GM19452 (cell line): ENCODE results near the gene GOLIM4.
"Not testable (repeated sequence)": the region's sequence is repeated elsewhere in the genome, so short reads cannot be mapped to it uniquely, and the experiment has no call there.

ENCODE experiments used
- ATAC-seq: cut with Tn5 transposase; IDR thresholded peaks from one replicate; pipeline ENCODE4 v1.9.1; 2021; ENCODE audit not compliant: unreplicated experiment

GOLIM4 gene

DNA sequence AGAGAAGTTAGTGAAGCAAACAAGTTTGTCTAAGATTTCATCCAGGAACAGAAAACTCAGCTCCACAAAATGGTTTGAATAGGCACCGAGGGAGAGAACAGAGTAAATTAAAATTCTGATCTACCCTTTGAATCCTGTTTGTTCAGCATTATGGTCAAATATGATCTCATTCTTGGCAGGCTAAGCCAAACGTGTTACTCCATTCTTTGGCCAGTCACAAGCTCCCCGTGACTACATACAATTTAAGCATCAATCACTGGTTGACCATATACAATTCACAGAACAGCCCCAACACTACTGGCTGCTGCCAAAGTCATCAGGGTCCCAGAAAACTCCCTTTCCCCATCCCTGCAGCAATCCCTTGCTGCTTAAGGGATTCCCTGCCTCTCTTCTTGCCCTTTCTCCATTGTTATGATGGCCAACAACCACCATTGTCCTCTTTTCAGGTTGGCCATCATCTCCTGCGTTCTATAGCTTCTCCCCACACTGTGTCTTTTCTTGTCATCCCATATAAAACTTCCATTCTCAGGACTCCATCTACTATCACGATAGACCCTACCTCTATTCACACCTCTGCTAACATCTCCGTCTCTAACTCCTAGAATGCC, 46.3 kb downstream of the GOLIM4 start:
- no peak for ATAC-seq

- ATAC-seq, result no peak
Measured at GRCh38 chr3:168048414-168049330, 47.1 kb downstream of the GOLIM4 start.

GRCh38 chr3:168047936-168048335, 47.8 kb downstream of the GOLIM4 start:
- no peak for ATAC-seq

DNA sequence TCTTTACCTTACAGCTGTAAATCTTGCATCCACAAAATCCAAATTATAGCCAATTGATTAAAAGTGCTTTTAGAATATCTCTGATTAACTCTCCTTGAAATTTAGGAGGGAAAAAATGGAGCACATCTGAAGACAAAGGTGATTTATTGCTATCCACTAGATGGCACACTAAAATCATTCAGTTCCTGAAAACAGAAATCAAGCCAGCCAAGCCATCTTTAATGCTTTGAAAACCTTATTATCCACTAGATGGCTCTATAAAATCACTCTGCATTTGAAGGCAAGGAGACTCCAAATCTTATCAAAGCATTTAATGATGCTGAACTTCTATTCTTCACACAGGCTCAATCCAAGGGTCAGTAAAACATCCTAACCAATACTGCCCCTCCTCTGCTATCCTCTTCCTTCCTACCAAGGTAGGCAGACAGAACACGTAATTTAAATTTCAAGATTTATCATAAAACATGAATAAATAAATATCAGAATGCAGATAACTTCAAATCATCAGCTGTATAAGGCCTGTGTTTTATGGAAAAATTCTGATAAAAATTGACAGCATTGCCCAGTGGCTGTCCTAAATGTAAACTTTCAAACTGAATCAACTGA, 48.4 kb downstream of the GOLIM4 start:
- ATAC-seq, result peak; percentile 55

GRCh38 chr3:168044049-168044448, 51.7 kb downstream of the GOLIM4 start:
- no peak for ATAC-seq

DNA sequence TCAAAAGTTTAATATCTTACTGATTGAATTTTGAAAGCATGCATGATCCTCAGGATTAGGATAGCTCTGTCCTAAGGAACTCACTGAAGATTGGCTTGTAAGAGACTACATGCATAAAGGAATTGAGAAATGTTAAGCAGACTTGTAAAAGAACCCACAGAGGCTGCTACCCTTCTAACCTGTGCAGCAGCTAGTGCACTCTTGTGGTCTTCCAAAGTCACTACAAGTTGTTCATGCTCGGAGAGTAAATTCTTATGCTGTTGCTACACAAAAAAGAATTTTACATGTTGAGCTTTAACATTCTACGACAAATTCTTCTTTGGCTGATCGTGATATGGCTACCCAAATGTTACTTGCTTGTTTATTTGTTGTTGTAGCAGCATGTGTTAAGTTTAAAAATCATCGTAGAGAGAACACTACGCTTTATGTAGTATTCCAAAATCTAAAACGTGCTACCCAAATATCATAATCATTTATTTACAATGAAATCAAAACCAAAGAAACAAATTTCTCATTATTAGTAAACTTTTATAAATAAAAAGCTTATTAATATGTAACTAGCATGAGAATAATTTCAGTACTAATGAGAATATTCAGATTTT, 55.0 kb downstream of the GOLIM4 start:
- ATAC-seq, result peak; percentile 58

DNA sequence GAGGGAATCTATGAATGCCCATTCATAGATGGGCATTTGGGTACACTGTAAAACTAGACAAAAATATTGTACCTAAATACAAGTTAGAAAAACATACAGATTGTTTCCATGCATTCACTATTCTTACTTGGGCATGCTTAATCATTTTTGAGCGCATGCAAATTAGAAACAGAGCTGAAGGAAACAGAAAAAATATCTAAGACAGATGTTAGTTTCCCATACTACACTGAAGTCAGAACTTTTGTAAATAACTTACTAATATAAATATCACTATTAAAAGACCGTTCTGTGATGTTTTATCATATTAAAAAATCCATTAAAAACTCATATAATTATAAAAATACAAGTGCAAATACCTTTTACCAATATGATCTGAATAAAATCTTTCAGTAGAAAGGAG, 58.7 kb downstream of the GOLIM4 start:
- no peak for ATAC-seq

DNA sequence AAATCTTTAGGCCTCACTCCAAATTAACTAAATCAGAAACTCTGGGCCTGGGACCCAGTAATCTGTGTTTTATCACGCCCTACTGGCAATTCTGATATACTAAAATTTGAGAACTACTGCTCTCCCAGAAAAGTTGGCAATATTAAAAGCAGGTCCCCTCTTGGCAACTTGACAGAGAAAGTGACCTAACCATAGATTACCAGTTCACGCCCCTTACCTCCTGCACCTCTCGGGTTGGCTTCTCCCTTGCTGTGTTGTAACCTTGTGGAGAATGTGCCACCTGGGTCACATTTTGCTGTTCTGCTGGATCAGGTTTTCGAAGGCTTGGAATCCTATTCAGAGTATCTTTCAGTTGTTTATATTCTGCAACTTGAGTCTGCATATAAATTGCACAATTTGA, 59.1 kb downstream of the GOLIM4 start:
- no peak for ATAC-seq

GRCh38 chr3:168034152-168034928, 61.4 kb downstream of the GOLIM4 start:
- ATAC-seq, result no peak

GRCh38 chr3:168030577-168030976, 65.1 kb downstream of the GOLIM4 start:
- ATAC-seq, result no peak

DNA sequence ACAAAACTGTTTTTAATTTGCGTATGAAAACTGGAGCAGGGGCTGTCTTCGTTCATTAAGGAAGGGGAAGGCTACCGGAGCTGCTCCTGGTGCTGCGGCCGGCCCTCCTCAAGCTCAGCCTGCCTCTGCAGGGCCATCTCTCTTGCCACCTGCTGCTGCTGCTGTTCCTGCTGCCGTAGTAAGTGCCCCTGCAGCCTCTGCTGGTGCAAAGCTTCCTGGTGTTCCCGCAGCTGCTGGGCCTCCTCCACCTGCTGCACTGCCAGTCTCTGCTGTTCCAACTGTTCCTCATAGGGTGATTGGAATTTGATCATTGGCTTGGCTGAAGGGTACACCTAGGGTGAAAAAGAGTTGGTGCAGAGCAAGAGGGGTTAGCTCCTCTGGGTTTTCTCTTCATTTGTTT, 66.0 kb downstream of the GOLIM4 start:
- ATAC-seq, result no peak

- no peak for ATAC-seq
Measured at GRCh38 chr3:168028086-168028485, 67.6 kb downstream of the GOLIM4 start.

DNA sequence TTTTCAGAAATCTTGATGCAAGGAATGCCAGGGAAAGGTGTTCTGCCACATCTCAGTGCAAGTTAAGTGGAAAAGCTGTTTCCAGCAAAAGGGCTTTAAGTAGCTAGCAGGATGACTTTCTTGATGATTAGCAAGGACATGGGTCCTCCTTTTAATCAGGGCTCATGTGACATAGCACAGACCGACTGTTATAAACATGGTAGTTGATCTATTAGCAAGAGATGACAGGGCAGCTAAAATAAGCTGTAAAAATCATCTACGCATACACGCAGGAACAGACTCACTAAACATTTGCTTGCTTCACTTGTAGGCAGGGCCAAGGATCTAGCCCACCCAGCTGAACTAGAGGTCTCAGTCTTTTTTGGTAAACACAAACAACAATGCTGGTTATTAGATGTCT, 69.0 kb downstream of the GOLIM4 start:
- no peak for ATAC-seq

DNA sequence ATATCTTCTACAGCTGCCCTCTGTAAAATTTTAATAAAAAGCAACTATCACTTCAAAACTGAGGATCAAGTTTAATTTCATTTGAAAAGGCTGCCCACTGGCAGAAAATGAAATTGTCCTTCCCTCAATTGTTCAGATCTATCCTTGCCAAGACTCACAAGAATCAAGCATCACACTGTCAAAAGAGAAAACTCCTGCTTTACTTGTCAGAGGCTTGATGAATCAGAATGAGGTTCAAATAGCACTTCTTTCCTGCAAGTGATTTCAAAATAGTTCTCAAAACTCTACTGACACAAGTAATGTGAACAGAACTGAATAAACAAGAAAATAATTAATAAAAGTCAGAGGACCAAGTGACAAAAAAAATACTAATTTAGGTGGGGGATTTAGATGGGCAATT, 70.6 kb downstream of the GOLIM4 start:
- ATAC-seq, result no peak

GRCh38 chr3:168024537-168024941, 71.2 kb downstream of the GOLIM4 start:
- ATAC-seq, result peak; percentile 68

DNA sequence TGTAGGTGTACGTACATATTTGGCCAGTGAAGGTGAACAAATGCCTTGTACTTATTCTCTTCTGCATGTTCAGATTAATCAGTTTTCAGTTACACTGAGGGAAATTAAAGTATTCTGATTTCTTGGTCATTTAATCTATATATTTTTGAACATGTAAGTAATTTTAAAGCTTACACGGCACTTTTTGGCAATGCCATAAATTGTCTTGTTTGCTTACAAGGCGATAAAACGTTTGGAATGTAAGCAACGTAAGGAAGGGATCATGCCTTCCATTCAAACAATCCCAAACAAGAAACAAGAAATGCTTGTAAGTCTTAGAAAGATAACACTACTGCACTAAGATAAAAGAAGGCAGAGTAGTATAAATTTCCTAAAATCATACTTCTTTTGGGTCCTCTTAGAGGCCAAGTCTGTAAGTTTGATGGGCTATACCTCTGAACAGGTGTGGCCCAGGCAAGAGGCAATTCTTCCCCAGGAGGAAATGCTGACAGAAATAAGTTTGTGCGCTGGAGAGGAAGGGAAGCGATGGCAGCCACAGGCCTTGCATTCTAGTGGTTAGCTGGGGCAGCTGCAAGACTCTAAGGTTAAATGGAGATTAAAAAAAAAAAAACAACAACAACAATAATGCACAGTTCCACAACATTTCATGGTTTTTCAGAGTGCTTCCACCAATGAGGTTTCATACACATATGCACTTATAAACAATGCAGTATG, 73.8 kb downstream of the GOLIM4 start:
- ATAC-seq, result no peak

DNA sequence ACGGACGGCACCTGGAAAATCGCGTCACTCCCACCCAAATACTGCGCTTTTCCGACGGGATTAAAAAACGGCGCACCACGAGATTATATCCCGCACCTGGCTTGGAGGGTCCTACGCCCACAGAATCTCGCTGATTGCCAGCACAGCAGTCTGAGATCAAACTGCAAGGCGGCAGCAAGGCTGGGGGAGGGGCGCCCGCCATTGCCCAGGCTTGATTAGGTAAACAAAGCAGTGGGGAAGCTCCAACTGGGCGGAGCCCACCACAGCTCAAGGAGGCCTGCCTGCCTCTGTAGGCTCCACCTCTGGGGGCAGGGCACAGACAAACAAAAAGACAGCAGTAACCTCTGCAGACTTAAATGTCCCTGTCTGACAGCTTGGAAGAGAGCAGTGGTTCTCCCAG, 84.4 kb downstream of the GOLIM4 start:
- ATAC-seq, result not testable (repeated sequence)

GRCh38 chr3:168006584-168006983, 89.1 kb downstream of the GOLIM4 start:
- no peak for ATAC-seq

GRCh38 chr3:168003911-168004310, 91.8 kb downstream of the GOLIM4 start:
- ATAC-seq, result no peak

- no peak for ATAC-seq
Measured at GRCh38 chr3:168002786-168003368, 92.8 kb downstream of the GOLIM4 start.
